ENCODE measurements around the gene SPSB4. TPM values are rescaled to one million over a fixed set of nuclear protein-coding genes. Genes with fewer than 3 reads are reported as not detected.

The SPSB4 gene
- total RNA-seq, 1 donor from 2014 or later = 0.98 TPM

DNA sequence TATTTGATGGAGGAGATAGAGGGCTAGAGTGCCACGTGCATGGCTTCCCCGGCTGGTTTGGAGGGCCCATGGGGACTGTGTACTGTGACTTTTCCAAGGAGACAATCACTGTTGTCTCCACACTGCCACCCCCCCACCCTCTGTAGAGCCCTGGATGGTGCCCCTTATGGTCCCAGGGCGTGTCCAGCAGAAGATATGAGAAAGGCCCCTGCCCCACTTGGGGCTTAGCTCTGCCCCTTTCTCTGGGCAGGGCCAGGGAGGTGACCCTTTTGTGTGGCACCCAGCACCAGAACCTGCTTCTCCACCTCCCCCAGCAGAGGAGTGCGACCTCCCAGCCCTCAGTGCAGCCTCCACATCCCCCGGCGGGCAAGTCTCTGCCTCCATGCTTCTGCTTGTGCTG, 32.1 kb downstream of the SPSB4 start:
- Histone ChIP-seq H3K27me3 (no peaks in the 10 kb centered on the region), H3K36me3 (no peaks in the 10 kb centered on the region), H3K27ac (no peak overlapping the region), H3K4me1 (no peaks in the 10 kb centered on the region), H3K4me3 (no peak overlapping the region), H3K9me3 (no peaks in the 10 kb centered on the region)
- TF ChIP-seq POLR2A (IDR thresholded peaks at IDR 0.05) = no peak
- TF ChIP-seq POLR2AphosphoS5 (IDR thresholded peaks at IDR 0.05; ENCODE audit: insufficient read depth in 1 of 2, low read depth in 1 of 2) = no peak
- TF ChIP-seq, protein P1, sequence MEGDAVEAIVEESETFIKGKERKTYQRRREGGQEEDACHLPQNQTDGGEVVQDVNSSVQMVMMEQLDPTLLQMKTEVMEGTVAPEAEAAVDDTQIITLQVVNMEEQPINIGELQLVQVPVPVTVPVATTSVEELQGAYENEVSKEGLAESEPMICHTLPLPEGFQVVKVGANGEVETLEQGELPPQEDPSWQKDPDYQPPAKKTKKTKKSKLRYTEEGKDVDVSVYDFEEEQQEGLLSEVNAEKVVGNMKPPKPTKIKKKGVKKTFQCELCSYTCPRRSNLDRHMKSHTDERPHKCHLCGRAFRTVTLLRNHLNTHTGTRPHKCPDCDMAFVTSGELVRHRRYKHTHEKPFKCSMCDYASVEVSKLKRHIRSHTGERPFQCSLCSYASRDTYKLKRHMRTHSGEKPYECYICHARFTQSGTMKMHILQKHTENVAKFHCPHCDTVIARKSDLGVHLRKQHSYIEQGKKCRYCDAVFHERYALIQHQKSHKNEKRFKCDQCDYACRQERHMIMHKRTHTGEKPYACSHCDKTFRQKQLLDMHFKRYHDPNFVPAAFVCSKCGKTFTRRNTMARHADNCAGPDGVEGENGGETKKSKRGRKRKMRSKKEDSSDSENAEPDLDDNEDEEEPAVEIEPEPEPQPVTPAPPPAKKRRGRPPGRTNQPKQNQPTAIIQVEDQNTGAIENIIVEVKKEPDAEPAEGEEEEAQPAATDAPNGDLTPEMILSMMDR (IDR thresholded peaks at IDR 0.05) = no peak
- DNase-seq (ENCODE audit: extremely low spot score in 2 of 2) = no peak
- intact Hi-C loops (cut with DNase I) = no loop called here

GRCh38 chr3:141083836-141084649, 32.9 kb downstream of the SPSB4 start:
- no peaks in the 10 kb centered on the region for H3K4me1 ChIP-seq
- no peak for DNase-seq (ENCODE audit: extremely low spot score in 2 of 2)
- intact Hi-C loops (cut with DNase I) = no loop called here
- H3K27ac ChIP-seq = no peak overlapping the region
- H3K9me3 ChIP-seq = no peaks in the 10 kb centered on the region
- H3K36me3 ChIP-seq = no peaks in the 10 kb centered on the region
- no peak overlapping the region for H3K4me3 ChIP-seq
- TF ChIP-seq, protein P1 (IDR thresholded peaks at IDR 0.05) = no peak
- no peak for TF ChIP-seq POLR2AphosphoS5 (IDR thresholded peaks at IDR 0.05; ENCODE audit: insufficient read depth in 1 of 2, low read depth in 1 of 2)
- H3K27me3 ChIP-seq = no peaks in the 10 kb centered on the region

DNA sequence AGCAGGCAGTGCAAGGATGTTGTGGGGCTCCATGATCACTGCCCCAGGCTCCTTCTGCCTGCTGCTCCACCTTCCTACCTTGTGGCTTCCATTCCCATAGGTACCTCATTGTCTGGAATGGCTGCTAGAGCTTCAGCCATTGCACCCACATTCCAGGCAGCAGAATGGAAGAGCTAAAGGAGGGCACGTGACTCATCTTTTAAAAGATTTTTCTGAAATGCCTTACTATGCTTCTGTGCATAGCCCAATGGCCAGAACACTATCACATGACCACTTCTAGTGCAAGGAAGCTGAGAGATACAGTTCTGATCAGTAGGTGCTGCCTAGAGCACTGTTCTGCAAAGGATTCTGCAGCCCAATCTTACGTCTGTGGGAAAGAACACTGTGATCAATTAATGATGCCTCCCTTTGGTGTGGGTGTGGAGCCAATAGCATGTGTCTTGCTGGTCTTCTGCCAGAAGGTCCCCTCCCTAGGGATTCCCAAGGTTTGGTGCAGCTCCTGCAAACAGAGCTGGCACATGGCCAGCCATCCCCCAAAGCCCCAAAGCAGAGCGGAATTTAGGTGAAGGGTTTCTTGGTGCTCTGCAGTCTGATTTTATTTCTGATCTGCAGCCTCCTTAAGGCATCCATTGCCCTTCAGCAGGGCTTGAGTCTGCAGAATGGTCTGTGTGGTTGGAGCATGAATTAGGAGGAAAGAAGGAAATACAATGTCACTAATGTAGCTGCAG, 34.4 kb downstream of the SPSB4 start:
- H3K27ac ChIP-seq = no peak overlapping the region
- no peaks in the 10 kb centered on the region for H3K36me3 ChIP-seq
- DNase-seq (ENCODE audit: extremely low spot score in 2 of 2) = no peak
- no peaks in the 10 kb centered on the region for H3K27me3 ChIP-seq
- intact Hi-C loops (cut with DNase I) = no loop called here
- TF ChIP-seq, protein P1 (IDR thresholded peaks at IDR 0.05) = no peak
- TF ChIP-seq POLR2AphosphoS5 (IDR thresholded peaks at IDR 0.05; ENCODE audit: insufficient read depth in 1 of 2, low read depth in 1 of 2) (no peak), POLR2A (IDR thresholded peaks at IDR 0.05) (no peak)
- no peaks in the 10 kb centered on the region for H3K4me1 ChIP-seq
- H3K4me3 ChIP-seq = no peak overlapping the region
- H3K9me3 ChIP-seq = no peaks in the 10 kb centered on the region

DNA sequence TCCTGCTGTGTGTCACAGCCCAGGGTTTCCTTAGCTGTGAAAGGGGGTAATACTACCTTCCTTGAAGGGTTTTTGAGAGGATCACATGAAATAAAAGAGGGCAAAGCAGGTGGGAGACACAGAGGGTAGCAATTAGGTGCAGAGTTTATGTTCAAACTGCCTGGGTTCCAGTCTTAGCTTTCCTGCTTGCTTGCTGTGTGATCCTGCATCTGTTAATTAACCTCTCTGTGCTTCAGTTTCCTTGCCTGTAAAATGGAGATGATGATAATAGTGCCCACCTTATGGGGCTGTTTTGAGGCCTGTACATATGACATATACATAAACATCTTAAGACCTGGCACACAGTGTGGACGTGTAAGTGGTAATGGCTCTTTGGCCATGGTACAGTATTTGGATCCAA, 35.0 kb downstream of the SPSB4 start:
- Histone ChIP-seq H3K36me3 (no peaks in the 10 kb centered on the region), H3K4me3 (no peak overlapping the region), H3K27ac (no peak overlapping the region), H3K4me1 (no peaks in the 10 kb centered on the region), H3K9me3 (no peaks in the 10 kb centered on the region), H3K27me3 (no peaks in the 10 kb centered on the region)
- no peak for TF ChIP-seq POLR2A (IDR thresholded peaks at IDR 0.05)
- no peak for DNase-seq (ENCODE audit: extremely low spot score in 2 of 2)
- intact Hi-C loops (cut with DNase I) = no loop called here

DNA sequence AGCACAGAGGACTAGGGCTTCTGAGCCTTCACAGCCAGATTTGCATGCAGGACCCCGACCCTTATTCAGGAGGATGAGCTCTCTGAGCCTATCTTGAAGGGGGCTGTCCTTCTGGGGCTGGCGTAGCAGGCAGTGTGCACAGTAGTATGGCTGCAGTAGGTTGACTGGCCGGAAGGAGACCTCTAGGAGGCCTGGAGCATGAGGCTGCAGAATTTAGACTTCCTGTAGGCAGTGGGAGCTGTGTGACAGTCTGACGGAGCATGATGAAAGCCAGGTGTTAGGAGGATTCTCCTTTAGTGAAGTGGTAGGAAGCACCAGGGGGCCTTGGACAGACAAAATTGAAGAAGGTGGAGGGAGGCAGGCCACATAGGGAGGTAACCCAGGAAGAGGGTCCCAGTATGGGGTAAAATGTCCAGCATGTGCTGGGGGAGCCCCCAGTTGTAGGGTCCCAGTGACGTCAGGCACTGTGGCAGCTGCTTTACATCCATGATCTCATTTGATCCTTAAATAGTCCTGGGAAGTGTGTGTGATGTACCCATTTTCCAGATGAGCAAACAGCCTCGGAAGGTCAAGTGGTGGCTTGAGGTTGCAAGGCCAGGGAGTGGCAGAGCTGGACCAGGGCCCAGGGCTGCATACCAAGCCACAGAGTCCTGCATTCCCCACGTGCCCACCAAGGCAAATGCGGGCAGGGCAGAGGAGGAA, 36.1 kb downstream of the SPSB4 start:
- intact Hi-C loops (cut with DNase I) = no loop called here
- Histone ChIP-seq H3K36me3 (no peaks in the 10 kb centered on the region), H3K27ac (no peak overlapping the region), H3K4me1 (no peaks in the 10 kb centered on the region), H3K4me3 (no peak overlapping the region), H3K27me3 (no peaks in the 10 kb centered on the region), H3K9me3 (no peaks in the 10 kb centered on the region)
- no peak for DNase-seq (ENCODE audit: extremely low spot score in 2 of 2)
- no peak for TF ChIP-seq POLR2AphosphoS5 (IDR thresholded peaks at IDR 0.05; ENCODE audit: insufficient read depth in 1 of 2, low read depth in 1 of 2)
- no peak for TF ChIP-seq POLR2A (IDR thresholded peaks at IDR 0.05)
- TF ChIP-seq, protein P1 (IDR thresholded peaks at IDR 0.05) = no peak

Data from vagina (tissue), 2 donors.